SU-DHL-6 (cell line): ENCODE data around the gene CEP95.
"Not testable (repeated sequence)": the region's sequence is repeated elsewhere in the genome, so short reads cannot be mapped to it uniquely, and the experiment has no call there.

Experiments
- H2AFZ ChIP-seq: fragments of 200-600 bp; sonication (generic); 2 replicates; pipeline ENCODE4 v1.6.1; 2014; ENCODE audit warnings: low read depth, mild to moderate bottlenecking, moderate library complexity, mixed read lengths, antibody characterized with exemption, low read length; ENCODE audit not compliant: severe bottlenecking
- H3F3A ChIP-seq: fragments of 200-600 bp; shearing (Covaris generic); 2 replicates; pipeline ENCODE4 v1.6.0; 2016; ENCODE audit warnings: antibody characterized with exemption, mild to moderate bottlenecking; ENCODE audit not compliant: insufficient read depth
- H3K27ac ChIP-seq: fragments of 200-600 bp; sonication (generic); 2 replicates; pipeline ENCODE4 v1.5.1; 2016; ENCODE audit warnings: low read depth, mild to moderate bottlenecking, low read length, moderate library complexity, mixed read lengths
- H3K27me3 ChIP-seq: fragments of 200-600 bp; sonication (generic), shearing (Covaris generic); 2 replicates; pipeline ENCODE4 v1.6.0; 2014; ENCODE audit warnings: mild to moderate bottlenecking, low read length
- H3K36me3 ChIP-seq: fragments of 200-600 bp; sonication (generic); 2 replicates; pipeline ENCODE4 v1.6.1; 2014; ENCODE audit warnings: mild to moderate bottlenecking, low read length, mixed read lengths
- H3K4me2 ChIP-seq: fragments of 300-600, 200-600 bp; shearing (Covaris generic), sonication (generic); 2 replicates; pipeline ENCODE4 v1.6.0; 2014; ENCODE audit warnings: low read length, low read depth, mild to moderate bottlenecking; ENCODE audit not compliant: poor library complexity, severe bottlenecking
- H3K4me3 ChIP-seq: fragments of 200-600 bp; sonication (generic); 2 replicates; pipeline ENCODE4 v1.5.1; 2014; ENCODE audit warnings: antibody characterized with exemption, low read length, mild to moderate bottlenecking, mixed read lengths; ENCODE audit not compliant: insufficient read depth, poor library complexity, severe bottlenecking
- H3K79me2 ChIP-seq: fragments of 200-600 bp; sonication (generic); 2 replicates; pipeline ENCODE4 v1.6.1; 2014; ENCODE audit warnings: mild to moderate bottlenecking, low read length, moderate library complexity; ENCODE audit not compliant: insufficient read depth
- H3K9ac ChIP-seq: fragments of 200-600 bp; sonication (generic); 2 replicates; pipeline ENCODE4 v1.7.0; 2014; ENCODE audit warnings: mild to moderate bottlenecking, low read length
- H3K9me2 ChIP-seq: fragments of 200-600 bp; sonication (generic); replicated peaks from 2 replicates; pipeline ENCODE4 v1.6.1; 2014; ENCODE audit warnings: low read length; ENCODE audit not compliant: insufficient read depth
- H3K9me3 ChIP-seq: fragments of 200-600 bp; sonication (generic); 2 replicates; pipeline ENCODE4 v1.6.1; 2014; ENCODE audit warnings: low read length, mixed read lengths; ENCODE audit not compliant: insufficient read depth
- H4K20me1 ChIP-seq: fragments of 200-600 bp; sonication (generic); 2 replicates; pipeline ENCODE4 v1.6.1; 2014; ENCODE audit warnings: low read depth, mild to moderate bottlenecking, antibody characterized with exemption, low read length, moderate library complexity, mixed read lengths
- EZH2phosphoT487 ChIP-seq: fragments of 200-600 bp; sonication (generic), shearing (Covaris generic); conservative IDR thresholded peaks from 2 replicates; pipeline ENCODE4 v1.6.1; 2018; ENCODE audit warnings: mild to moderate bottlenecking, antibody characterized with exemption, low read length, moderate library complexity, mixed read lengths
- TF ChIP-seq, protein P1 (sequence below): fragments of 200-600 bp; sonication (generic); IDR thresholded peaks from one replicate; pipeline ENCODE4 v1.5.1; 2017; ENCODE audit warnings: antibody characterized with exemption, mild to moderate bottlenecking, low read length, moderate library complexity; ENCODE audit not compliant: insufficient read depth, poor library complexity, severe bottlenecking

Gene CEP95

DNA sequence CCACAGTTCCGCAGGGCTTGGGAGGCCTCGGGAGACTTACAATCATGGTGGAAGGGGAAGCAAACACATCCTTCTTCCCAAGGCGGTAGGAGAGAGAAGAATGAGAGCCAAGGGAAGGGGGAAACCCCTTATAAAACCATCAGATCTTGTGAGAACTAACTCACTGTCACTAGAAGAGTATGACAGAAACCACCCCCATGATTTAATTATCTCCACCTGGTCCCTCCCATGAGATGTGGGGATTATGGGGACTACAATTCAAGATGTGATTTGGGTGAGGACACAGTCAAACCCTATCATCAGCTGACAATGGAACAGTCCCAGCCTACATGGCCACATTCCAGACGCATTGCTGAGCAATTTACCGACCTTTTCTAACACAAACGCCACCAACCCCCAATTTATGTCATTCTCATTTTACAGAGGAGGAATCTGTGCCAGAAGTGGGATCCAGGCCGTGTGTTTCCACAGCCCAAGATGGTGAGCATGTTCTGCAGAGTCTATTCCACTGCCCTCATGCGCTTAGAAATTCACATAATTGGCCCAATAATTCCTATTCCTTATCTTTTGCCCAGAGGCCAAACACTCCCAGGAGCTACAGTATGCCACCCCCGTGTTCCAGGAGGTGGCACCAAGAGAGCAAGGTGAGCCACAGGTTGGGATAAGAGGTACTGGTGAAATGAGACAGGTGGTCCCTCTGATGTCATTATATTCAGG lies 40.6 kb upstream of the CEP95 start:
- H3K36me3 ChIP-seq = no peaks in the 10 kb centered on the region
- H3K9me2 ChIP-seq = no peaks in the 10 kb centered on the region
- H3F3A ChIP-seq = no peaks in the 10 kb centered on the region
- H4K20me1 ChIP-seq = no peaks in the 10 kb centered on the region
- no peaks in the 10 kb centered on the region for H3K9me3 ChIP-seq
- H3K4me3 ChIP-seq = no peak overlapping the region
- no peak for TF ChIP-seq EZH2phosphoT487
- TF ChIP-seq, protein P1, sequence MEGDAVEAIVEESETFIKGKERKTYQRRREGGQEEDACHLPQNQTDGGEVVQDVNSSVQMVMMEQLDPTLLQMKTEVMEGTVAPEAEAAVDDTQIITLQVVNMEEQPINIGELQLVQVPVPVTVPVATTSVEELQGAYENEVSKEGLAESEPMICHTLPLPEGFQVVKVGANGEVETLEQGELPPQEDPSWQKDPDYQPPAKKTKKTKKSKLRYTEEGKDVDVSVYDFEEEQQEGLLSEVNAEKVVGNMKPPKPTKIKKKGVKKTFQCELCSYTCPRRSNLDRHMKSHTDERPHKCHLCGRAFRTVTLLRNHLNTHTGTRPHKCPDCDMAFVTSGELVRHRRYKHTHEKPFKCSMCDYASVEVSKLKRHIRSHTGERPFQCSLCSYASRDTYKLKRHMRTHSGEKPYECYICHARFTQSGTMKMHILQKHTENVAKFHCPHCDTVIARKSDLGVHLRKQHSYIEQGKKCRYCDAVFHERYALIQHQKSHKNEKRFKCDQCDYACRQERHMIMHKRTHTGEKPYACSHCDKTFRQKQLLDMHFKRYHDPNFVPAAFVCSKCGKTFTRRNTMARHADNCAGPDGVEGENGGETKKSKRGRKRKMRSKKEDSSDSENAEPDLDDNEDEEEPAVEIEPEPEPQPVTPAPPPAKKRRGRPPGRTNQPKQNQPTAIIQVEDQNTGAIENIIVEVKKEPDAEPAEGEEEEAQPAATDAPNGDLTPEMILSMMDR = no peak
- H3K27me3 ChIP-seq = no peaks in the 10 kb centered on the region
- no peaks in the 10 kb centered on the region for H3K79me2 ChIP-seq
- H2AFZ ChIP-seq = no peak overlapping the region
- no peak overlapping the region for H3K4me2 ChIP-seq
- H3K27ac ChIP-seq = no peak overlapping the region
- H3K9ac ChIP-seq = no peak overlapping the region

DNA sequence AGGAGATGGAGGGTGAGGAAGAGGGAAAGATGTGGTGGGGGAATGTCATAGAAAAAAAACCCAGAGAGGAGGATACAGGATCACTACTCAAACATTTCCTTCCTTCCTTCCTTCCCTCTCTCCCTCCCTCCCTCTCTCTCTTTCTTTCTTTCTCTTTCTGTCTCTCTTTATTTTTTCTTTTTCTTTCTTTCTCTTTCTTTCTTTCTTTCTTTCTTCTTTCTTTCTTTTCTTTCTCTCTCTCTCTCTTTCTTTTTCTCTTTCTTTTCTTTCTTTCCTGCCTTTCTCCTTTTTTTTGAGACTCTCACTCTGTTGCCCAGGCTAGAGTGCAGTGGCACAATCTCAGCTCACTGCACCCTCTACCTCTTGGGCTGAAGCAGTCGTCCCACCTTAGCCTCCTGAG lies 39.9 kb upstream of the CEP95 start:
- not testable (repeated sequence) for H3K4me3 ChIP-seq, H3K9me3 ChIP-seq, H3K36me3 ChIP-seq, H4K20me1 ChIP-seq, H3K9ac ChIP-seq, H3F3A ChIP-seq, H3K79me2 ChIP-seq, H2AFZ ChIP-seq, H3K9me2 ChIP-seq, H3K4me2 ChIP-seq, H3K27ac ChIP-seq, H3K27me3 ChIP-seq

DNA sequence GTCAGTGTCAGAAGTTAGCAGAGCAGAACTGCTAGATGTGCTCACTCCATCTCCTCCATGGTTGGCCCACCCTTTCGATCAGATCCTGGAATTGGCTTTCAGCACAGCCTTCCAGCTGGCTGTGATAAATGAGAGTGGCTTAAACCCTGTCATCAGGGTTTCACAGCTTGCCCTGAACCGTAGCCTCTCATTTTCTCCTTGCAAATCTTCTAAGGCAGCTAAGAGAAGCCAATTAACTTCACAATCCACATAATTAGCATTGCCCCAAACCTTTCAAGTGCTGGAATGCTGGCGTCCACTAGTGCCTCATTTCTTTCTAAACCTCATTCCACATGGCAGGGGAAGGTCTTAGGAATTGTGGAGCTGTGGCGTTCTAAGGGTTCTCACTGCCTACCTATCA lies 36.2 kb upstream of the CEP95 start:
- Histone ChIP-seq H3K4me3 (no peak overlapping the region), H3K79me2 (no peaks in the 10 kb centered on the region), H3K9me2 (no peaks in the 10 kb centered on the region), H4K20me1 (no peaks in the 10 kb centered on the region), H3K27ac (no peak overlapping the region), H3K4me2 (no peak overlapping the region), H2AFZ (no peak overlapping the region), H3K36me3 (no peaks in the 10 kb centered on the region), H3K9ac (no peak overlapping the region), H3F3A (no peaks in the 10 kb centered on the region; the same call in 1 of the 2 replicates), H3K9me3 (no peaks in the 10 kb centered on the region), H3K27me3 (no peaks in the 10 kb centered on the region)
- TF ChIP-seq EZH2phosphoT487 = no peak
- TF ChIP-seq, protein P1 = no peak

DNA sequence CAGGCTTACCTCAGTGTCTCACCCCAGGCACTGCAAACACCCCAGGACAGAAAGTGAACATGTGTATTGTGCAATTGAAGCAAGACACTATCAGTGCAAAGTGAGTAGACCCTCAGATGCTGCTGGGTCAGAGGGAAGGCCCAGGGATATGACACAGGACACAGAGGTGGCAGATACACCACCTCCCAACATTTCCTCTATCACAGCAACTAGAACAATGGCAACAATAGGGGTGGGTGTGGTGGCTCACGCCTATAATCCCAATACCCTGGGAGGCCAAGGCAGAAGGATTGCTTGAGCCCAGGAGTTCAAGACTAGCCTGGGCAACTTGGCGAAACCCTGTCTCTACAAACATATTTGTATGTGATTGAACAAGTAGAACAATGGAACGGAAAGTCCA lies 35.3 kb upstream of the CEP95 start:
- H3K36me3 ChIP-seq = no peaks in the 10 kb centered on the region
- H3K4me3 ChIP-seq = no peak overlapping the region
- no peaks in the 10 kb centered on the region for H3K9me3 ChIP-seq
- no peak overlapping the region for H3K9ac ChIP-seq
- H3K27ac ChIP-seq = no peak overlapping the region
- no peak overlapping the region for H3K4me2 ChIP-seq
- H2AFZ ChIP-seq = no peak overlapping the region
- TF ChIP-seq EZH2phosphoT487 = no peak
- TF ChIP-seq, protein P1 = no peak
- no peaks in the 10 kb centered on the region for H3K79me2 ChIP-seq
- H3K27me3 ChIP-seq = no peaks in the 10 kb centered on the region
- no peaks in the 10 kb centered on the region for H4K20me1 ChIP-seq
- no peaks in the 10 kb centered on the region; the same call in 1 of the 2 replicates for H3F3A ChIP-seq
- no peaks in the 10 kb centered on the region for H3K9me2 ChIP-seq
